HEK293 (cell line): ENCODE measurements around the gene RPN2.

Experiments
- CTCF ChIP-seq: fragments of 450-650 bp; formaldehyde crosslinking; IDR thresholded peaks from 2 replicates; pipeline ENCODE4 v1.5.1; 2016; ENCODE audit warnings: missing biosample characterization, missing genetic modification characterization
- ELK4 ChIP-seq: IDR thresholded peaks from 2 replicates; pipeline ENCODE4 v1.6.1; 2011; ENCODE audit warnings: mild to moderate bottlenecking, low read depth, low read length, borderline replicate concordance
- GLI4 ChIP-seq: fragments of 450-650 bp; formaldehyde crosslinking; IDR thresholded peaks from 2 replicates; pipeline ENCODE4 v1.5.1; 2016; ENCODE audit warnings: missing biosample characterization, missing genetic modification characterization
- PRDM6 ChIP-seq: fragments of 450-650 bp; formaldehyde crosslinking; IDR thresholded peaks from 2 replicates; pipeline ENCODE4 v1.5.1; 2017; ENCODE audit warnings: missing biosample characterization, missing genetic modification characterization
- ZNF10 ChIP-seq: fragments of 450-650 bp; formaldehyde crosslinking; IDR thresholded peaks from 2 replicates; pipeline ENCODE4 v1.5.1; 2017; ENCODE audit warnings: missing biosample characterization, missing genetic modification characterization
- ZNF146 ChIP-seq: fragments of 450-650 bp; formaldehyde crosslinking; IDR thresholded peaks from 2 replicates; pipeline ENCODE4 v1.5.1; 2016; ENCODE audit warnings: missing biosample characterization, missing genetic modification characterization
- ZNF311 ChIP-seq: fragments of 450-650 bp; formaldehyde crosslinking; IDR thresholded peaks from 2 replicates; pipeline ENCODE4 v1.5.1; 2017; ENCODE audit warnings: missing biosample characterization, missing genetic modification characterization, borderline replicate concordance
- ZNF768 ChIP-seq: fragments of 450-650 bp; formaldehyde crosslinking; IDR thresholded peaks from 2 replicates; pipeline ENCODE4 v1.5.1; 2018; ENCODE audit warnings: missing biosample characterization, mild to moderate bottlenecking, missing genetic modification characterization

- TF ChIP-seq CTCF (tag by site-specific recombination) (no peak), PRDM6 (tag by site-specific recombination) (no peak), GLI4 (tag by site-specific recombination) (no peak), ZNF768 (tag by site-specific recombination) (no peak), ZNF146 (tag by site-specific recombination) (no peak), ELK4 (no peak), ZNF10 (tag by site-specific recombination) (no peak), ZNF311 (no peak)
These were observed 83.4 kb downstream of the RPN2 start for GRCh38 chr20:37262505-37262904.
